Lower lobe of right lung (tissue), 2 donors: ENCODE results near the gene NXN. TPM values are rescaled to one million over a fixed set of nuclear protein-coding genes. Genes with fewer than 3 reads are reported as not detected.
"Not testable (repeated sequence)": the region's sequence is repeated elsewhere in the genome, so short reads cannot be mapped to it uniquely, and the experiment has no call there.

Experiments
- ATAC-seq, 2 donors: fragments of 200-7000 bp; cut with Tn5 transposase; one replicate each; pipeline ENCODE4 v1.9.1; 2020 to 2022; ENCODE audit warnings: mild to moderate bottlenecking in 2 of 2, moderate library complexity in 2 of 2
- DNase-seq: peaks from one replicate; pipeline ENCODE4 v3.0.0-alpha.2; 2020
- H3K27ac ChIP-seq: fragments of 200-600 bp; one replicate; pipeline ENCODE4 v1.8.0; 2022
- H3K27me3 ChIP-seq: fragments of 200-600 bp; one replicate; pipeline ENCODE4 v1.8.0; 2022; ENCODE audit warnings: low read depth
- H3K36me3 ChIP-seq: fragments of 200-600 bp; one replicate; pipeline ENCODE4 v1.8.0; 2022; ENCODE audit warnings: mild to moderate bottlenecking
- H3K4me1 ChIP-seq: fragments of 200-600 bp; one replicate; pipeline ENCODE4 v1.8.0; 2022
- H3K4me3 ChIP-seq: fragments of 200-600 bp; one replicate; pipeline ENCODE4 v1.8.0; 2022; ENCODE audit warnings: mild to moderate bottlenecking
- H3K9me3 ChIP-seq: fragments of 200-600 bp; one replicate; pipeline ENCODE4 v1.8.0; 2022
- CTCF ChIP-seq: fragments of 200-600 bp; IDR thresholded peaks from one replicate; pipeline ENCODE4 v1.8.0; 2022; ENCODE audit warnings: antibody characterized with exemption, mild to moderate bottlenecking
- intact Hi-C: fragments of 100-400 bp; cut with DNase I; formaldehyde crosslinking; loops from one replicate; pipeline ENCODE4 v1.11.0; 2022
- total RNA-seq: library from RNA; stranded (reverse); fragmentation: NEBNext Ultra II Directional; extraction: Animal tissue kit (Norgen Biotek cat#: 25700); gene quantifications from one replicate; pipeline ENCODE4 v1.2.1, GENCODE V29; 2021
- donor health status: DM: no; HTN: yes; CAD: no; lungs with severe emphysema.

NXN gene
- total RNA-seq, 1 donor from 2014 or later = 42.6 TPM

- no peaks in the 10 kb centered on the region for H3K27me3 ChIP-seq
- ATAC-seq = peak in 1 of 2 donors; percentile 1
- intact Hi-C loops = no loop called here
- no peak overlapping the region for H3K4me3 ChIP-seq
- peak overlapping the region; percentile 81 for H3K27ac ChIP-seq
- TF ChIP-seq CTCF = no peak
- peaks cover 91% of the 10 kb centered on the region for H3K4me1 ChIP-seq
- no peaks in the 10 kb centered on the region for H3K9me3 ChIP-seq
- peaks cover 75% of the 10 kb centered on the region for H3K36me3 ChIP-seq
- no peak for DNase-seq
Measured at GRCh38 chr17:1001640-1002411, 22.2 kb upstream of the NXN start.

- intact Hi-C loops = no loop called here
- TF ChIP-seq CTCF = no peak
- ATAC-seq = no peak
- Histone ChIP-seq H3K4me3 (no peak overlapping the region), H3K36me3 (peaks cover 67% of the 10 kb centered on the region), H3K27ac (peak overlapping the region; percentile 81), H3K4me1 (peaks cover 90% of the 10 kb centered on the region), H3K27me3 (no peaks in the 10 kb centered on the region), H3K9me3 (no peaks in the 10 kb centered on the region)
- DNase-seq = no peak
Measured at GRCh38 chr17:1000597-1001461, 21.3 kb upstream of the NXN start.

- no peak for TF ChIP-seq CTCF
- DNase-seq (no peak), ATAC-seq (no peak)
- Histone ChIP-seq H3K27ac (no peak overlapping the region), H3K36me3 (peaks cover 40% of the 10 kb centered on the region), H3K27me3 (no peaks in the 10 kb centered on the region), H3K9me3 (no peaks in the 10 kb centered on the region), H3K4me1 (peaks cover 63% of the 10 kb centered on the region), H3K4me3 (peak overlapping the region; percentile 100)
- intact Hi-C loops = no loop called here
Measured at GRCh38 chr17:998111-998510, 18.5 kb upstream of the NXN start.

- Histone ChIP-seq H3K27me3 (no peaks in the 10 kb centered on the region), H3K36me3 (peaks cover 26% of the 10 kb centered on the region), H3K9me3 (no peaks in the 10 kb centered on the region), H3K4me3 (peak within 1 kb of the TSS; percentile 100), H3K27ac (peak within 1 kb of the TSS; percentile 90), H3K4me1 (peaks cover 49% of the 10 kb centered on the region)
- DNase-seq = peak; percentile 95
- ATAC-seq = peak; percentile 98
- TF ChIP-seq CTCF = peak; percentile 94
- intact Hi-C loops = no loop called here
Measured at GRCh38 chr17:996554-997344, 17.2 kb upstream of the NXN start, which contains the start of gene TIMM22. Gene TIMM22, plus strand, starts transcription at chr17:997129. Its CDS starts 14 bp downstream, at chr17:997143.

- H3K4me3 ChIP-seq, ATAC-seq, H3K27me3 ChIP-seq, intact Hi-C loops, DNase-seq, H3K27ac ChIP-seq, H3K9me3 ChIP-seq: not testable (repeated sequence)
- Histone ChIP-seq H3K4me1 (peaks cover 35% of the 10 kb centered on the region), H3K36me3 (peaks cover 12% of the 10 kb centered on the region)
Measured at GRCh38 chr17:995324-995723, 15.7 kb upstream of the NXN start.
